ENCODE data around the gene CLEC1A. TPM values are rescaled to one million over a fixed set of nuclear protein-coding genes. Genes with fewer than 3 reads are reported as not detected.

The CLEC1A gene
- total and polyA plus RNA-seq, 3 experiments from 2014 or later = not detected

GRCh38 chr12:10067942-10068341 is 30.8 kb downstream of the CLEC1A start:
- Histone ChIP-seq H3K36me3 (ENCODE audit: insufficient read depth, low read length) (no peaks in the 10 kb centered on the region), H3K9me3 (ENCODE audit: low read length) (no peaks in the 10 kb centered on the region), H3K4me1 (ENCODE audit: insufficient read depth, low read length) (no peaks in the 10 kb centered on the region), H3K27ac (ENCODE audit: low read depth, low read length) (no peak overlapping the region), H3K4me3 (ENCODE audit: low read length) (no peak overlapping the region), H3K27me3 (ENCODE audit: insufficient read depth, low read length, poor library complexity, severe bottlenecking) (no peaks in the 10 kb centered on the region)
- no peak for DNase-seq
- POLR2A ChIA-PET = no interaction called here
- CTCF ChIA-PET = no interaction called here
- no peaks in the 10 kb centered on the region for H3K4me1 Mint-ChIP-seq
- H3K36me3 Mint-ChIP-seq = no peaks in the 10 kb centered on the region
- H3K27me3 Mint-ChIP-seq = peaks cover 10 to 73% of the 10 kb centered on the region in 2 donors
- no peaks in the 10 kb centered on the region for H3K9me3 Mint-ChIP-seq
- H3K4me3 Mint-ChIP-seq = no peak overlapping the region
- no peak overlapping the region for H3K27ac Mint-ChIP-seq

- Histone ChIP-seq H3K9me3 (ENCODE audit: low read length) (no peaks in the 10 kb centered on the region), H3K36me3 (ENCODE audit: insufficient read depth, low read length) (no peaks in the 10 kb centered on the region), H3K27ac (ENCODE audit: low read depth, low read length) (no peak overlapping the region), H3K4me3 (ENCODE audit: low read length) (no peak overlapping the region), H3K4me1 (ENCODE audit: insufficient read depth, low read length) (no peaks in the 10 kb centered on the region), H3K27me3 (ENCODE audit: insufficient read depth, low read length, poor library complexity, severe bottlenecking) (no peaks in the 10 kb centered on the region)
- ChIA-PET CTCF (no interaction called here), POLR2A (no interaction called here)
- H3K36me3 Mint-ChIP-seq = no peaks in the 10 kb centered on the region
- no peaks in the 10 kb centered on the region for H3K9me3 Mint-ChIP-seq
- H3K27me3 Mint-ChIP-seq = peaks cover 10 to 67% of the 10 kb centered on the region in 2 donors
- no peak overlapping the region for H3K4me3 Mint-ChIP-seq
- no peak for DNase-seq
- no peak overlapping the region for H3K27ac Mint-ChIP-seq
- no peaks in the 10 kb centered on the region for H3K4me1 Mint-ChIP-seq
Observed at GRCh38 chr12:10067264-10067663, 31.5 kb downstream of the CLEC1A start.

GRCh38 chr12:10065241-10065640 is 33.5 kb downstream of the CLEC1A start:
- Histone ChIP-seq H3K4me3 (ENCODE audit: low read length) (no peak overlapping the region), H3K9me3 (ENCODE audit: low read length) (no peaks in the 10 kb centered on the region), H3K36me3 (ENCODE audit: insufficient read depth, low read length) (no peaks in the 10 kb centered on the region), H3K27ac (ENCODE audit: low read depth, low read length) (no peak overlapping the region), H3K4me1 (ENCODE audit: insufficient read depth, low read length) (no peaks in the 10 kb centered on the region), H3K27me3 (ENCODE audit: insufficient read depth, low read length, poor library complexity, severe bottlenecking) (no peaks in the 10 kb centered on the region)
- H3K9me3 Mint-ChIP-seq = no peaks in the 10 kb centered on the region
- no peak overlapping the region for H3K27ac Mint-ChIP-seq
- DNase-seq = no peak
- H3K36me3 Mint-ChIP-seq = no peaks in the 10 kb centered on the region
- H3K27me3 Mint-ChIP-seq = peaks cover 10 to 56% of the 10 kb centered on the region in 2 donors
- H3K4me3 Mint-ChIP-seq = no peak overlapping the region
- ChIA-PET POLR2A (no interaction called here), CTCF (no interaction called here)
- H3K4me1 Mint-ChIP-seq = no peaks in the 10 kb centered on the region

DNA sequence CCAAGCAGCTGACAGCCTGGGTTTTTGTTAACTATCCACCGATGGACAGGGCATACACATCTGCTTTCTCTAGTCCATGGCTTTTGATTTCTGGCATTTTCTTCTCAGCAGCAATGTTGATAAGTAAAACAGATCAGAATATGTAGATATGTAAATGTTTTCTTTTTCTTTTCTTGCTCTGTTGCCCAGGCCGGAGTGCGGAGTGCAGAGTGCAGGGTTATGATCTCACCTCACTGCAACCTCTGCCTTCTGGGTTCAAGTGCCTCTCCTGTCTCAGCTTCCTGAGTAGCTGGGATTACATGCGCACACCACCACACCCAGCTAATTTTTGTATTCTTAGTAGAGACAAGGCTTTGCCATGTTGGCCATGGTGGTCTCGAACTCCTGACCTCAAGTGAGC is 40.4 kb downstream of the CLEC1A start:
- H3K27me3 Mint-ChIP-seq = peaks cover 8 to 32% of the 10 kb centered on the region in 2 donors
- Histone ChIP-seq H3K4me3 (ENCODE audit: low read length) (no peak overlapping the region), H3K4me1 (ENCODE audit: insufficient read depth, low read length) (no peaks in the 10 kb centered on the region), H3K36me3 (ENCODE audit: insufficient read depth, low read length) (no peaks in the 10 kb centered on the region), H3K27me3 (ENCODE audit: insufficient read depth, low read length, poor library complexity, severe bottlenecking) (no peaks in the 10 kb centered on the region), H3K27ac (ENCODE audit: low read depth, low read length) (no peak overlapping the region), H3K9me3 (ENCODE audit: low read length) (no peaks in the 10 kb centered on the region)
- no peak overlapping the region for H3K4me3 Mint-ChIP-seq
- ChIA-PET CTCF (no interaction called here), POLR2A (no interaction called here)
- DNase-seq = no peak
- no peaks in the 10 kb centered on the region for H3K9me3 Mint-ChIP-seq
- no peak overlapping the region for H3K27ac Mint-ChIP-seq
- no peaks in the 10 kb centered on the region for H3K36me3 Mint-ChIP-seq
- H3K4me1 Mint-ChIP-seq = no peaks in the 10 kb centered on the region

GRCh38 chr12:10052193-10052913 is 46.4 kb downstream of the CLEC1A start:
- Histone ChIP-seq H3K9me3 (ENCODE audit: low read length) (no peaks in the 10 kb centered on the region), H3K4me1 (ENCODE audit: insufficient read depth, low read length) (no peaks in the 10 kb centered on the region), H3K36me3 (ENCODE audit: insufficient read depth, low read length) (no peaks in the 10 kb centered on the region), H3K27ac (ENCODE audit: low read depth, low read length) (no peak overlapping the region), H3K4me3 (ENCODE audit: low read length) (no peak overlapping the region), H3K27me3 (ENCODE audit: insufficient read depth, low read length, poor library complexity, severe bottlenecking) (no peaks in the 10 kb centered on the region)
- peaks cover 23 to 65% of the 10 kb centered on the region in 2 donors for H3K27me3 Mint-ChIP-seq
- no peak overlapping the region for H3K4me3 Mint-ChIP-seq
- no peak for DNase-seq
- H3K9me3 Mint-ChIP-seq = peaks cover 0 to 3% (median 2%) of the 10 kb centered on the region in 5 donors
- H3K36me3 Mint-ChIP-seq = peaks cover 0 to 5% (median 0%) of the 10 kb centered on the region in 3 donors
- peak overlapping the region in 2 of 8 donors; percentile 0 to 30 for H3K27ac Mint-ChIP-seq
- ChIA-PET CTCF (no interaction called here), POLR2A (no interaction called here)
- peaks cover 5 to 6% (median 5%) of the 10 kb centered on the region in 3 donors for H3K4me1 Mint-ChIP-seq

GRCh38 chr12:10048526-10048925 is 50.3 kb downstream of the CLEC1A start:
- H3K27ac Mint-ChIP-seq = no peak overlapping the region
- H3K4me1 ChIP-seq (ENCODE audit: insufficient read depth, low read length) = no peaks in the 10 kb centered on the region
- no peak for DNase-seq
- ChIA-PET POLR2A (no interaction called here), CTCF (no interaction called here)
- H3K4me3 ChIP-seq (ENCODE audit: low read length) = no peak overlapping the region
- H3K27me3 Mint-ChIP-seq = peaks cover 25 to 79% of the 10 kb centered on the region in 2 donors
- H3K36me3 Mint-ChIP-seq = peaks cover 0 to 5% (median 0%) of the 10 kb centered on the region in 3 donors
- no peak overlapping the region for H3K27ac ChIP-seq (ENCODE audit: low read depth, low read length)
- H3K9me3 ChIP-seq (ENCODE audit: low read length) = no peaks in the 10 kb centered on the region
- H3K9me3 Mint-ChIP-seq = peaks cover 0 to 3% (median 2%) of the 10 kb centered on the region in 5 donors
- H3K36me3 ChIP-seq (ENCODE audit: insufficient read depth, low read length) = no peaks in the 10 kb centered on the region
- no peaks in the 10 kb centered on the region for H3K27me3 ChIP-seq (ENCODE audit: insufficient read depth, low read length, poor library complexity, severe bottlenecking)
- H3K4me3 Mint-ChIP-seq = no peak overlapping the region
- peaks cover 5 to 6% (median 5%) of the 10 kb centered on the region in 3 donors for H3K4me1 Mint-ChIP-seq

GRCh38 chr12:10042167-10042566 is 56.6 kb downstream of the CLEC1A start:
- H3K27me3 Mint-ChIP-seq = peaks cover 17 to 66% of the 10 kb centered on the region in 2 donors
- no peak for DNase-seq
- no peaks in the 10 kb centered on the region for H3K36me3 ChIP-seq (ENCODE audit: insufficient read depth, low read length)
- POLR2A ChIA-PET = no interaction called here
- no peaks in the 10 kb centered on the region for H3K9me3 ChIP-seq (ENCODE audit: low read length)
- CTCF ChIA-PET = no interaction called here
- no peak overlapping the region for H3K27ac ChIP-seq (ENCODE audit: low read depth, low read length)
- no peaks in the 10 kb centered on the region for H3K9me3 Mint-ChIP-seq
- no peaks in the 10 kb centered on the region for H3K36me3 Mint-ChIP-seq
- H3K4me1 ChIP-seq (ENCODE audit: insufficient read depth, low read length) = no peaks in the 10 kb centered on the region
- no peak overlapping the region for H3K27ac Mint-ChIP-seq
- H3K4me1 Mint-ChIP-seq = no peaks in the 10 kb centered on the region
- no peaks in the 10 kb centered on the region for H3K27me3 ChIP-seq (ENCODE audit: insufficient read depth, low read length, poor library complexity, severe bottlenecking)
- no peak overlapping the region for H3K4me3 ChIP-seq (ENCODE audit: low read length)
- H3K4me3 Mint-ChIP-seq = no peak overlapping the region

- Histone ChIP-seq H3K4me1 (ENCODE audit: insufficient read depth, low read length) (no peaks in the 10 kb centered on the region), H3K9me3 (ENCODE audit: low read length) (no peaks in the 10 kb centered on the region), H3K36me3 (ENCODE audit: insufficient read depth, low read length) (no peaks in the 10 kb centered on the region), H3K27me3 (ENCODE audit: insufficient read depth, low read length, poor library complexity, severe bottlenecking) (no peaks in the 10 kb centered on the region), H3K27ac (ENCODE audit: low read depth, low read length) (no peak overlapping the region), H3K4me3 (ENCODE audit: low read length) (no peak overlapping the region)
- Mint-ChIP-seq H3K9me3 (no peaks in the 10 kb centered on the region), H3K27me3 (peaks cover 9 to 40% of the 10 kb centered on the region in 2 donors), H3K27ac (no peak overlapping the region), H3K36me3 (no peaks in the 10 kb centered on the region), H3K4me3 (no peak overlapping the region), H3K4me1 (no peaks in the 10 kb centered on the region)
- CTCF ChIA-PET = no interaction called here
- POLR2A ChIA-PET = no interaction called here
- DNase-seq = no peak
Observed at GRCh38 chr12:10033783-10034545, 64.8 kb downstream of the CLEC1A start.

Measured in CD8-positive, alpha-beta memory T cell (primary cell).